ENCODE data around the gene CCDC137. TPM values are rescaled to one million over a fixed set of nuclear protein-coding genes. Genes with fewer than 3 reads are reported as not detected.

Gene CCDC137
- total and polyA plus RNA-seq, 12 donors, result 7.5 to 46.0 (median 15.3) TPM

GRCh38 chr17:81656118-81656743 lies 10.3 kb upstream of the CCDC137 start, which contains the start of gene PDE6G:
Gene PDE6G, minus strand, starts transcription at chr17:81656542. Its CDS starts 3,237 bp downstream, at chr17:81653305.
- H3K4me3 ChIP-seq, result no peak within 1 kb of the TSS
- intact Hi-C loops (cut with DNase I), result no loop called here
- TF ChIP-seq POLR2A (IDR thresholded peaks at IDR 0.05) (no peak), CTCF (IDR thresholded peaks at IDR 0.05) (no peak)
- DNase-seq, result no peak
- no peaks in the 10 kb centered on the region for H3K9me3 ChIP-seq (replicated peaks in 1 of 3)
- no peaks in the 10 kb centered on the region for H3K4me1 ChIP-seq (replicated peaks in 1 of 2)
- 84 to 91% (median 85%) methylated on average over 8 to 15 of the region's 15 CpGs for WGBS, 4 donors
- H3K27ac ChIP-seq, result no peak within 1 kb of the TSS
- H3K27me3 ChIP-seq, result no peaks in the 10 kb centered on the region
- H3K36me3 ChIP-seq (replicated peaks in 1 of 2), result no peaks in the 10 kb centered on the region

GRCh38 chr17:81656835-81657234 lies 9.7 kb upstream of the CCDC137 start:
- TF ChIP-seq POLR2A (IDR thresholded peaks at IDR 0.05) (no peak), CTCF (IDR thresholded peaks at IDR 0.05) (no peak)
- intact Hi-C loops (cut with DNase I), result no loop called here
- no peaks in the 10 kb centered on the region for H3K27me3 ChIP-seq
- H3K4me3 ChIP-seq, result no peak overlapping the region
- 33 to 64% (median 58%) methylated on average over 4 of the region's 4 CpGs for WGBS, 4 donors
- DNase-seq, result no peak
- H3K9me3 ChIP-seq (replicated peaks in 1 of 3), result no peaks in the 10 kb centered on the region
- H3K27ac ChIP-seq, result no peak overlapping the region
- H3K36me3 ChIP-seq (replicated peaks in 1 of 2), result no peaks in the 10 kb centered on the region
- H3K4me1 ChIP-seq (replicated peaks in 1 of 2), result no peaks in the 10 kb centered on the region

GRCh38 chr17:81659038-81659437 lies 7.5 kb upstream of the CCDC137 start:
- 46 to 65% (median 51%) methylated on average over 5 of the region's 5 CpGs for WGBS, 4 donors
- intact Hi-C loops (cut with DNase I), result no loop called here

GRCh38 chr17:81660441-81660840 lies 6.1 kb upstream of the CCDC137 start:
- Histone ChIP-seq H3K27me3 (no peaks in the 10 kb centered on the region), H3K4me3 (no peak overlapping the region), H3K4me1 (replicated peaks in 1 of 2) (peaks cover 3 to 5% of the 10 kb centered on the region in 2 donors), H3K27ac (no peak overlapping the region), H3K36me3 (replicated peaks in 1 of 2) (peaks cover 0 to 9% of the 10 kb centered on the region in 2 donors), H3K9me3 (replicated peaks in 1 of 3) (no peaks in the 10 kb centered on the region)
- no peak for TF ChIP-seq POLR2A (IDR thresholded peaks at IDR 0.05)
- no peak for DNase-seq
- intact Hi-C loops (cut with DNase I), result no loop called here
- 88 to 94% (median 91%) methylated on average over 9 of the region's 9 CpGs for WGBS, 4 donors

More at GRCh38 chr17:81659038-81659437, 7.5 kb upstream of the CCDC137 start:
- Histone ChIP-seq H3K4me3 (no peak overlapping the region), H3K9me3 (replicated peaks in 1 of 3) (no peaks in the 10 kb centered on the region), H3K27me3 (no peaks in the 10 kb centered on the region), H3K27ac (no peak overlapping the region), H3K4me1 (replicated peaks in 1 of 2) (no peaks in the 10 kb centered on the region), H3K36me3 (replicated peaks in 1 of 2) (no peaks in the 10 kb centered on the region)
- DNase-seq, result peak in 2 of 7 donors; percentile 41 to 49
- TF ChIP-seq CTCF (IDR thresholded peaks at IDR 0.05) (no peak), POLR2A (IDR thresholded peaks at IDR 0.05) (no peak)

- H3K9me3 ChIP-seq (replicated peaks in 1 of 3), result no peaks in the 10 kb centered on the region
- intact Hi-C loops (cut with DNase I), result no loop called here
- no peak overlapping the region for H3K27ac ChIP-seq
- TF ChIP-seq POLR2A (IDR thresholded peaks at IDR 0.05), result no peak
- no peak for TF ChIP-seq CTCF (IDR thresholded peaks at IDR 0.05)
- 89 to 96% (median 92%) methylated on average over 4 of the region's 4 CpGs for WGBS, 4 donors
- no peaks in the 10 kb centered on the region for H3K27me3 ChIP-seq
- H3K4me1 ChIP-seq (replicated peaks in 1 of 2), result peaks cover 8 to 12% of the 10 kb centered on the region in 2 donors
- no peak overlapping the region for H3K4me3 ChIP-seq
- H3K36me3 ChIP-seq (replicated peaks in 1 of 2), result peaks cover 0 to 9% of the 10 kb centered on the region in 2 donors
- DNase-seq, result no peak
Measured at GRCh38 chr17:81662002-81662401, 4.5 kb upstream of the CCDC137 start.
